ENCODE results near the gene KATNAL1.

- TF ChIP-seq PKNOX1 (IDR thresholded peaks at IDR 0.05) (no peak), L3MBTL2 (conservative IDR thresholded peaks at IDR 0.05) (no peak), ZNF384 (IDR thresholded peaks at IDR 0.05) (peak; percentile 41; the same call in 1 of the 2 replicates), FOXM1 (IDR thresholded peaks at IDR 0.05; ENCODE audit: borderline replicate concordance) (no peak), FOXK2 (IDR thresholded peaks at IDR 0.05) (no peak), SUZ12 (IDR thresholded peaks at IDR 0.05) (peak; percentile 65; the same call in 1 of the 2 replicates), NFRKB (IDR thresholded peaks at IDR 0.05) (no peak)
These were observed 573 bp downstream of the KATNAL1 start for GRCh38 chr13:30306762-30307193.

Data from HEK293T (cell line).